Panc1 (cell line): ENCODE results near the gene ANO4. TPM values are rescaled to one million over a fixed set of nuclear protein-coding genes. Genes with fewer than 3 reads are reported as not detected.

Experiments used
- ATAC-seq: fragments of 200-7000 bp; cut with Tn5 transposase; 2 replicates; pipeline ENCODE4 v1.9.1; 2020; ENCODE audit warnings: mild to moderate bottlenecking, moderate library complexity
- BruUV-seq: library from RNA; stranded (reverse); fragments of 400-500 nt; replicated peaks from 2 replicates; lab custom pipeline; 2021; lab: Mats Ljungman, UMichigan
- CTCF ChIA-PET: fragments of 300-600 bp; sonication (Branson Sonifier 250); formaldehyde crosslinking; loops from one replicate; lab custom pipeline; 2022; ENCODE audit warnings: antibody characterized with exemption; lab: Charles Lee
- POLR2A ChIA-PET: fragments of 300-600 bp; sonication (Branson Sonifier 250); formaldehyde crosslinking; loops from one replicate; lab custom pipeline; 2022; ENCODE audit warnings: antibody characterized with exemption; lab: Charles Lee
- DNase-seq: peaks from one replicate; pipeline ENCODE4 v3.0.0-alpha.2; 2010; ENCODE audit warnings: low read depth, low spot score
- H3K27ac ChIP-seq: 2 replicates; pipeline ENCODE4 v1.5.1; 2011; ENCODE audit warnings: mild to moderate bottlenecking, low read length, inconsistent platforms
- H3K27me3 ChIP-seq: fragments of 200-500 bp; sonication (Bioruptor generic); 2 replicates; pipeline ENCODE4 v1.6.0; 2014; ENCODE audit warnings: low read length, inconsistent platforms; ENCODE audit not compliant: control insufficient read depth, insufficient read depth
- H3K36me3 ChIP-seq: fragments of 200-500 bp; sonication (Bioruptor generic); 2 replicates; pipeline ENCODE4 v1.5.1; 2014; ENCODE audit warnings: inconsistent platforms, mild to moderate bottlenecking, low read length, moderate library complexity; ENCODE audit not compliant: control insufficient read depth, insufficient read depth
- H3K4me1 ChIP-seq: 2 replicates; pipeline ENCODE4 v1.5.1; 2011; ENCODE audit warnings: inconsistent platforms, mild to moderate bottlenecking, low read length, moderate library complexity; ENCODE audit not compliant: control insufficient read depth, insufficient read depth
- H3K4me3 ChIP-seq, 2 experiments: 2 replicates each; pipeline ENCODE4 v1.5.1; 2011 to 2012; ENCODE audit warnings: low read depth in 2 of 2, low read length in 2 of 2, mild to moderate bottlenecking in 2 of 2, inconsistent platforms in 1 of 2, moderate library complexity in 1 of 2
- H3K9me3 ChIP-seq: fragments of 200-500 bp; sonication (Bioruptor generic); 2 replicates; pipeline ENCODE4 v1.5.1; 2014; ENCODE audit warnings: low read depth, mild to moderate bottlenecking, inconsistent platforms, low read length, moderate library complexity; ENCODE audit not compliant: control insufficient read depth, insufficient read depth
- CTCF ChIP-seq: fragments of 450-650 bp; IDR thresholded peaks from 2 replicates; pipeline ENCODE4 v1.5.1; 2017; ENCODE audit warnings: mild to moderate bottlenecking
- POLR2AphosphoS5 ChIP-seq: IDR thresholded peaks from 2 replicates; pipeline ENCODE4 v1.6.1; 2012; ENCODE audit warnings: mild to moderate bottlenecking, low read depth, low read length, moderate library complexity
- SIN3A ChIP-seq: IDR thresholded peaks from 2 replicates; pipeline ENCODE4 v1.6.1; 2012; ENCODE audit warnings: low read depth, mild to moderate bottlenecking, low read length, moderate library complexity, borderline replicate concordance; ENCODE audit not compliant: insufficient read depth
- TCF7L2 ChIP-seq: IDR thresholded peaks from 2 replicates; pipeline ENCODE4 v1.6.1; 2011; ENCODE audit warnings: mild to moderate bottlenecking, low read depth, low read length, inconsistent platforms
- in situ Hi-C: cut with HindIII; loops from 2 replicates; pipeline ENCODE4 v1.10.0; 2016; ENCODE audit warnings: low sequenced_read_pairs, low pct_unique_long_range_greater_than_20kb
- intact Hi-C: fragments of 100-400 bp; cut with micrococcal nuclease; formaldehyde crosslinking; loops from one replicate; pipeline ENCODE4 v1.10.0; 2022; ENCODE audit not compliant: unreplicated experiment
- total RNA-seq: library from RNA; stranded (reverse); gene quantifications from one replicate; pipeline ENCODE4 v1.2.1, GENCODE V29; 2021; ENCODE audit not compliant: unreplicated experiment
- TF ChIP-seq, protein P1 (sequence below), 2 experiments: IDR thresholded peaks; 2 replicates each; pipeline ENCODE4 v1.6.1; 2011 to 2012; ENCODE audit warnings: low read depth in 2 of 2, control low read depth in 1 of 2, low read length in 1 of 2, mild to moderate bottlenecking in 1 of 2, moderate library complexity in 1 of 2; ENCODE audit not compliant: insufficient read depth in 1 of 2

Gene ANO4
- total RNA-seq, 1 experiment from 2014 or later, result not detected

GRCh38 chr12:100826323-100826722 lies 31.7 kb downstream of the ANO4 start:
- H3K27ac ChIP-seq, result no peak overlapping the region
- H3K27me3 ChIP-seq, result no peaks in the 10 kb centered on the region; the same call in 1 of the 2 replicates
- no peaks in the 10 kb centered on the region for H3K9me3 ChIP-seq
- CTCF ChIA-PET, result interaction anchor here (0.6 kb wide), 1 partner anchor 61 kb away, joined by 3 read pairs; no protein-coding TSS in a partner anchor
- H3K4me3 ChIP-seq, result no peak overlapping the region
- no peaks in the 10 kb centered on the region for H3K4me1 ChIP-seq
- DNase-seq (no peak), ATAC-seq (no peak)
- in situ Hi-C loops (no loop called here), intact Hi-C loops (loop anchor here (5.0 kb wide), 1 partner anchor 496 kb away; no protein-coding TSS in a partner anchor)
- POLR2A ChIA-PET, result no interaction called here
- TF ChIP-seq CTCF, result no peak
- no peak for TF ChIP-seq SIN3A
- TF ChIP-seq TCF7L2, result no peak
- TF ChIP-seq POLR2AphosphoS5, result no peak
- TF ChIP-seq, protein P1, sequence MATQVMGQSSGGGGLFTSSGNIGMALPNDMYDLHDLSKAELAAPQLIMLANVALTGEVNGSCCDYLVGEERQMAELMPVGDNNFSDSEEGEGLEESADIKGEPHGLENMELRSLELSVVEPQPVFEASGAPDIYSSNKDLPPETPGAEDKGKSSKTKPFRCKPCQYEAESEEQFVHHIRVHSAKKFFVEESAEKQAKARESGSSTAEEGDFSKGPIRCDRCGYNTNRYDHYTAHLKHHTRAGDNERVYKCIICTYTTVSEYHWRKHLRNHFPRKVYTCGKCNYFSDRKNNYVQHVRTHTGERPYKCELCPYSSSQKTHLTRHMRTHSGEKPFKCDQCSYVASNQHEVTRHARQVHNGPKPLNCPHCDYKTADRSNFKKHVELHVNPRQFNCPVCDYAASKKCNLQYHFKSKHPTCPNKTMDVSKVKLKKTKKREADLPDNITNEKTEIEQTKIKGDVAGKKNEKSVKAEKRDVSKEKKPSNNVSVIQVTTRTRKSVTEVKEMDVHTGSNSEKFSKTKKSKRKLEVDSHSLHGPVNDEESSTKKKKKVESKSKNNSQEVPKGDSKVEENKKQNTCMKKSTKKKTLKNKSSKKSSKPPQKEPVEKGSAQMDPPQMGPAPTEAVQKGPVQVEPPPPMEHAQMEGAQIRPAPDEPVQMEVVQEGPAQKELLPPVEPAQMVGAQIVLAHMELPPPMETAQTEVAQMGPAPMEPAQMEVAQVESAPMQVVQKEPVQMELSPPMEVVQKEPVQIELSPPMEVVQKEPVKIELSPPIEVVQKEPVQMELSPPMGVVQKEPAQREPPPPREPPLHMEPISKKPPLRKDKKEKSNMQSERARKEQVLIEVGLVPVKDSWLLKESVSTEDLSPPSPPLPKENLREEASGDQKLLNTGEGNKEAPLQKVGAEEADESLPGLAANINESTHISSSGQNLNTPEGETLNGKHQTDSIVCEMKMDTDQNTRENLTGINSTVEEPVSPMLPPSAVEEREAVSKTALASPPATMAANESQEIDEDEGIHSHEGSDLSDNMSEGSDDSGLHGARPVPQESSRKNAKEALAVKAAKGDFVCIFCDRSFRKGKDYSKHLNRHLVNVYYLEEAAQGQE (IDR thresholded peaks at IDR 0.05; ENCODE audit: insufficient read depth in 1 of 2, low read depth in 2 of 2, low read length in 1 of 2), result peak; percentile 92 to 94
- H3K36me3 ChIP-seq, result no peaks in the 10 kb centered on the region
- BruUV-seq, result no TSS peak

DNA sequence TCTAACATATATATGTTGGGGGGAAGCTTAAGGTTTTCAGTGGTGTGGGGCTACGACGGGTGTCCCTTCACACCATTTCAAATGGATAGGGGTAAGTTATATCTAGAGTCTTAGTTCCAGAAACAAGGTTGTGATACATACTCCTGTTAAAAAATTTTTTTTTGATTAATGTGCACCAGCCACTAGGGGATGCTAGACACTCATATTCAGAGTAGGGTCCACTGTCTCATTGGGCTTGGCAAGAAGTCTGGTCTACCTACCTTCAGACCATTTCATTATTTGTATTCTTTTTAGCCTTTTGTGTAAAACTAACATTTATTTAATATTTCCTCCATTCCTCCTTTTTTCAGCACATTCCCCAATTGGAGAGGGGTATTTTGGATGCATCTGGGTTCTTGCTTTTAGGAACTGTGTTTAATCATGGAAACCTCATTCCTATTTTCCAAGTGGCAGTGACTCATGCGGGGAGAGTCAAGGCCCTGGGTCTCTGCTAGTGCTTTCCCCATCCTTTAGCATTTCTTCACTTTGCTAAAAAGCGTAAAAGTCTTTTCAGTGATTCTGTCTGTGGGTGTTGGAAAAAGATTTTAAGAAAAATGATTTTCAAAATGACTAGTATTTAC lies 33.4 kb downstream of the ANO4 start:
- Histone ChIP-seq H3K4me3 (no peak overlapping the region), H3K4me1 (no peaks in the 10 kb centered on the region), H3K27me3 (no peaks in the 10 kb centered on the region; the same call in 1 of the 2 replicates), H3K27ac (no peak overlapping the region), H3K36me3 (no peaks in the 10 kb centered on the region), H3K9me3 (no peaks in the 10 kb centered on the region)
- intact Hi-C loops (loop anchor here (5.0 kb wide), 1 partner anchor 494 kb away; no protein-coding TSS in a partner anchor), in situ Hi-C loops (no loop called here)
- no TSS peak for BruUV-seq
- POLR2A ChIA-PET, result no interaction called here
- CTCF ChIA-PET, result no interaction called here
- peak; percentile 17 for DNase-seq
- ATAC-seq, result peak; percentile 60; the same call in 1 of the 2 replicates
- TF ChIP-seq CTCF (peak; percentile 80), POLR2AphosphoS5 (no peak)
